Subcutaneous abdominal adipose tissue (tissue), 5 donors: ENCODE measurements around the gene UTS2B.

Experiments
- H3K27ac ChIP-seq: one replicate; pipeline ENCODE4 v1.7.0; 2013; ENCODE audit warnings: low read depth, mild to moderate bottlenecking, inconsistent platforms, low read length, moderate library complexity
- H3K27me3 ChIP-seq, 5 donors: one replicate each; pipeline ENCODE4 v1.7.0; 2013; ENCODE audit warnings: low read length in 5 of 5, inconsistent platforms in 1 of 5; ENCODE audit not compliant: control insufficient read depth in 5 of 5, insufficient read depth in 4 of 5
- H3K36me3 ChIP-seq, 5 donors: one replicate each; pipeline ENCODE4 v1.7.0; 2013; ENCODE audit warnings: low read length in 5 of 5; ENCODE audit not compliant: control insufficient read depth in 5 of 5, insufficient read depth in 5 of 5
- H3K4me1 ChIP-seq, 5 donors: one replicate each; pipeline ENCODE4 v1.7.0; 2013; ENCODE audit warnings: low read length in 5 of 5, mild to moderate bottlenecking in 3 of 5, moderate library complexity in 1 of 5; ENCODE audit not compliant: control insufficient read depth in 5 of 5, insufficient read depth in 5 of 5
- H3K4me3 ChIP-seq, 5 donors: one replicate each; pipeline ENCODE4 v1.7.0; 2013; ENCODE audit warnings: low read length in 5 of 5, low read depth in 1 of 5
- H3K9ac ChIP-seq, 5 donors: one replicate each; pipeline ENCODE4 v1.7.0; 2013; ENCODE audit warnings: low read length in 5 of 5, mild to moderate bottlenecking in 4 of 5, moderate library complexity in 3 of 5
- H3K9me3 ChIP-seq, 5 donors: one replicate each; pipeline ENCODE4 v1.7.0; 2013; ENCODE audit warnings: low read length in 5 of 5; ENCODE audit not compliant: control insufficient read depth in 5 of 5
- donor health status: healthy.
- donor health status: healthy.
- donor health status: healthy.
- donor health status: healthy.
- donor health status: healthy.

UTS2B gene

GRCh38 chr3:191235331-191236314, 94.7 kb downstream of the UTS2B start:
- H3K9ac ChIP-seq = no peak overlapping the region
- no peak overlapping the region for H3K4me3 ChIP-seq
- H3K9me3 ChIP-seq = no peaks in the 10 kb centered on the region
- no peaks in the 10 kb centered on the region for H3K36me3 ChIP-seq
- H3K4me1 ChIP-seq = peaks cover 0 to 16% (median 9%) of the 10 kb centered on the region in 5 donors
- H3K27me3 ChIP-seq = no peaks in the 10 kb centered on the region
- H3K27ac ChIP-seq = no peak overlapping the region

GRCh38 chr3:191234216-191234615, 96.1 kb downstream of the UTS2B start:
- Histone ChIP-seq H3K9me3 (no peaks in the 10 kb centered on the region), H3K4me3 (no peak overlapping the region), H3K9ac (no peak overlapping the region), H3K27ac (no peak overlapping the region), H3K36me3 (no peaks in the 10 kb centered on the region), H3K4me1 (peaks cover 0 to 11% (median 6%) of the 10 kb centered on the region in 5 donors), H3K27me3 (no peaks in the 10 kb centered on the region)

- Histone ChIP-seq H3K9me3 (no peaks in the 10 kb centered on the region), H3K9ac (no peak overlapping the region), H3K27ac (no peak overlapping the region), H3K36me3 (no peaks in the 10 kb centered on the region), H3K4me1 (peaks cover 0 to 3% (median 0%) of the 10 kb centered on the region in 5 donors), H3K4me3 (no peak overlapping the region), H3K27me3 (no peaks in the 10 kb centered on the region)
These were observed 102.8 kb downstream of the UTS2B start for GRCh38 chr3:191227541-191227940.

GRCh38 chr3:191221638-191222037, 108.7 kb downstream of the UTS2B start:
- no peaks in the 10 kb centered on the region for H3K4me1 ChIP-seq
- no peaks in the 10 kb centered on the region for H3K27me3 ChIP-seq
- H3K36me3 ChIP-seq = no peaks in the 10 kb centered on the region
- H3K9ac ChIP-seq = no peak overlapping the region
- H3K27ac ChIP-seq = no peak overlapping the region
- no peak overlapping the region for H3K4me3 ChIP-seq
- H3K9me3 ChIP-seq = no peaks in the 10 kb centered on the region

- H3K27me3 ChIP-seq = no peaks in the 10 kb centered on the region
- no peak overlapping the region for H3K27ac ChIP-seq
- H3K4me1 ChIP-seq = no peaks in the 10 kb centered on the region
- no peak overlapping the region for H3K4me3 ChIP-seq
- no peak overlapping the region for H3K9ac ChIP-seq
- H3K9me3 ChIP-seq = no peaks in the 10 kb centered on the region
- no peaks in the 10 kb centered on the region for H3K36me3 ChIP-seq
These were observed 109.4 kb downstream of the UTS2B start for GRCh38 chr3:191220908-191221307.

GRCh38 chr3:191217301-191217700, 113.0 kb downstream of the UTS2B start:
- Histone ChIP-seq H3K27me3 (no peaks in the 10 kb centered on the region), H3K36me3 (no peaks in the 10 kb centered on the region), H3K4me1 (no peaks in the 10 kb centered on the region), H3K4me3 (no peak overlapping the region), H3K9me3 (no peaks in the 10 kb centered on the region), H3K9ac (no peak overlapping the region), H3K27ac (no peak overlapping the region)
